Esophagus muscularis mucosa (tissue), 4 donors: ENCODE measurements around the gene ANKRD6. TPM values are rescaled to one million over a fixed set of nuclear protein-coding genes. Genes with fewer than 3 reads are reported as not detected.

Experiments
- DNase-seq: peaks from one replicate; pipeline ENCODE4 v3.0.0-alpha.2; 2017; ENCODE audit errors: extremely low spot score
- H3K27ac ChIP-seq, 4 donors: fragments of 200-600 bp; sonication (generic); replicated peaks in 1 of 4; 1 replicate in 3 of 4; 2 replicates in 1 of 4; pipeline ENCODE4 v1.5.1; 2016 to 2019; ENCODE audit warnings: mild to moderate bottlenecking in 1 of 4
- H3K27me3 ChIP-seq, 4 donors: fragments of 200-600 bp; sonication (generic); one replicate each; pipeline versions ENCODE4 v1.5.1 to v1.6.0; 2016 to 2019
- H3K36me3 ChIP-seq, 4 donors: fragments of 200-600 bp; sonication (generic); one replicate each; pipeline ENCODE4 v1.5.1; 2016 to 2019
- H3K4me1 ChIP-seq, 4 donors: fragments of 200-600 bp; sonication (generic); one replicate each; pipeline ENCODE4 v1.5.1; 2016 to 2019
- H3K4me3 ChIP-seq, 4 donors: fragments of 200-600 bp; sonication (generic); 1 replicate in 2 of 4; 2 replicates in 2 of 4; pipeline ENCODE4 v1.5.1; 2016 to 2019; ENCODE audit warnings: mild to moderate bottlenecking in 4 of 4, moderate library complexity in 1 of 4
- H3K9me3 ChIP-seq, 4 donors: fragments of 200-600 bp; sonication (generic); 1 replicate in 3 of 4; 2 replicates in 1 of 4; pipeline ENCODE4 v1.5.1; 2016 to 2019
- EP300 ChIP-seq: sonication (generic); formaldehyde crosslinking; IDR thresholded peaks from one replicate; pipeline ENCODE4 v1.6.1; 2017; ENCODE audit warnings: antibody characterized with exemption
- POLR2A ChIP-seq: fragments of 450-650 bp; IDR thresholded peaks from one replicate; pipeline ENCODE4 v1.6.1; 2017; ENCODE audit warnings: antibody characterized with exemption, moderate library complexity, mild to moderate bottlenecking, low read depth
- POLR2AphosphoS5 ChIP-seq, 2 donors: sonication (generic); formaldehyde crosslinking; IDR thresholded peaks; one replicate each; pipeline ENCODE4 v1.6.1; 2017; ENCODE audit warnings: antibody characterized with exemption in 2 of 2
- WGBS: methylation state at CpG from one replicate; pipeline ENCODE4 v1.1.5; 2018; 5-methylcytosine and 5-hydroxymethylcytosine counted together
- intact Hi-C: fragments of 100-400 bp; cut with DNase I; formaldehyde crosslinking; loops from one replicate; pipeline ENCODE4 v1.15.1; 2023
- total RNA-seq, 4 donors: library from RNA; depleted of rRNA; stranded (reverse); fragments of >200 nt; gene quantifications; one replicate each; pipeline versions ENCODE4 v1.1.0 to v1.2.1, GENCODE V29; 2016
- TF ChIP-seq, protein P1 (sequence below), 3 experiments: fragments of 200-600 bp in 2 of 3; fragments of 450-650 bp in 1 of 3; sonication (generic) in 2 of 3; IDR thresholded peaks; one replicate each; pipeline ENCODE4 v1.5.1; 2017 to 2019; ENCODE audit warnings: antibody characterized with exemption in 3 of 3, mild to moderate bottlenecking in 2 of 3, moderate library complexity in 1 of 3

The ANKRD6 gene
- total RNA-seq, 4 donors from 2014 or later = 9.1 to 18.9 (median 10.7) TPM

DNA sequence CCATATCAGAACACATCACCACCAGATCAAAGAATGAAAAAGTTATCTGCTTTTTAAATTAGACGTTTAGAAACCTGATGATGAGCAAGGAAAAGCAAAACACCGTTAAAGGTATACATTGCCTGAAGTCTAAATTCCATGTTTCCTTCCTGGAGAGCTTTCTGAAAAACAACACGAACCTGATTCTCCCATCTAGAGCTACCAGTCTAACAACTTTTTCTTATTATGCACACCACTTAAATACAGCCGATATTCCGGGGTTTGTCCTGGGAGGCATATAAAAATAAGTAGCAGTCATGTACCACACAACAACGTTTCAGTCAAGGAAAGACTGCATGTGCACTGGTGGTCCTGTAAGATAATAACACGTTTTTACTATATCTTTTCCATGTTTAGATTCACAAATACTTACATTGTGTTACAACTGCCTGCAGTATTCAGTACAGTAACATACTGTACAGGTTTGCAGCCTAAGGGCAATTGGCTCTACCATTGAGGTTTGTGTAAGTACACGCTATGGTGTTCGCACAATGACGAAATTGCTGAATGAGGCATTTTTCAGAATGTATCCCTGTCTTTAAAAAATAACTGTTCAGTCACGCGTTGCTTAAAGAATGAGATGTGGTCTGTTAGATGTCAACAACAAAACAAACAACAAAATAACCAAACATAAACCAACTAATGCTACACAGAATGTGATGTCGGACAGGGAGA, 224.7 kb downstream of the ANKRD6 start:
- H3K4me3 ChIP-seq = no peak overlapping the region
- H3K36me3 ChIP-seq = peaks cover 55 to 98% (median 92%) of the 10 kb centered on the region in 4 donors
- no peak overlapping the region for H3K27ac ChIP-seq
- no peaks in the 10 kb centered on the region for H3K4me1 ChIP-seq
- H3K9me3 ChIP-seq = no peaks in the 10 kb centered on the region
- TF ChIP-seq POLR2A (no peak), POLR2AphosphoS5 (IDR thresholded peaks at IDR 0.05) (no peak)
- TF ChIP-seq, protein P1, sequence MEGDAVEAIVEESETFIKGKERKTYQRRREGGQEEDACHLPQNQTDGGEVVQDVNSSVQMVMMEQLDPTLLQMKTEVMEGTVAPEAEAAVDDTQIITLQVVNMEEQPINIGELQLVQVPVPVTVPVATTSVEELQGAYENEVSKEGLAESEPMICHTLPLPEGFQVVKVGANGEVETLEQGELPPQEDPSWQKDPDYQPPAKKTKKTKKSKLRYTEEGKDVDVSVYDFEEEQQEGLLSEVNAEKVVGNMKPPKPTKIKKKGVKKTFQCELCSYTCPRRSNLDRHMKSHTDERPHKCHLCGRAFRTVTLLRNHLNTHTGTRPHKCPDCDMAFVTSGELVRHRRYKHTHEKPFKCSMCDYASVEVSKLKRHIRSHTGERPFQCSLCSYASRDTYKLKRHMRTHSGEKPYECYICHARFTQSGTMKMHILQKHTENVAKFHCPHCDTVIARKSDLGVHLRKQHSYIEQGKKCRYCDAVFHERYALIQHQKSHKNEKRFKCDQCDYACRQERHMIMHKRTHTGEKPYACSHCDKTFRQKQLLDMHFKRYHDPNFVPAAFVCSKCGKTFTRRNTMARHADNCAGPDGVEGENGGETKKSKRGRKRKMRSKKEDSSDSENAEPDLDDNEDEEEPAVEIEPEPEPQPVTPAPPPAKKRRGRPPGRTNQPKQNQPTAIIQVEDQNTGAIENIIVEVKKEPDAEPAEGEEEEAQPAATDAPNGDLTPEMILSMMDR (IDR thresholded peaks at IDR 0.05) = no peak
- 92% methylated on average over 13 of the region's 13 CpGs for WGBS
- H3K27me3 ChIP-seq = no peaks in the 10 kb centered on the region
- no peak for DNase-seq
- intact Hi-C loops = no loop called here

DNA sequence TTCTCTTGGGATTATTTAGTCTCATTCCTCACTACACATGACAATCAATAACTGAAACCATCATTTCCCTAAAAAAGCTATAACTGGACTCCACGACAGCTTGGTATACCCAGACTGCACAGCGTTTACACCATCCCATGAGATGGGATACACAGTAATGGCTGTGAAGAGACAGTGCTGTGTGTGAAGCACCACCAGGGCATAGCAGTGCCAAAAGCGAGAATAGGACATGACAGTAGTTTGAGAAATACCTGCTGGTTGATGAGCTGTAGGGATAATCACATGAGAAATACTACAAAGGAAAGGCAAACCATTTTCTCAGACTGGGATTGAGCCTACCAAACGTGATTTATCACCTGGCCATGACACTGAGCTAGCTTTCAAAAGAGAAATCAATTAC, 228.0 kb downstream of the ANKRD6 start:
- H3K4me1 ChIP-seq = no peaks in the 10 kb centered on the region
- no peak for DNase-seq
- H3K9me3 ChIP-seq = no peaks in the 10 kb centered on the region
- H3K27me3 ChIP-seq = no peaks in the 10 kb centered on the region
- no peak overlapping the region for H3K27ac ChIP-seq
- no peak overlapping the region for H3K4me3 ChIP-seq
- intact Hi-C loops = no loop called here
- peaks cover 59 to 98% (median 82%) of the 10 kb centered on the region in 4 donors for H3K36me3 ChIP-seq
- WGBS = 89% methylated on average over 4 of the region's 4 CpGs
- TF ChIP-seq POLR2A (no peak), POLR2AphosphoS5 (IDR thresholded peaks at IDR 0.05) (no peak), EP300 (no peak)
- TF ChIP-seq, protein P1 (IDR thresholded peaks at IDR 0.05) = no peak

DNA sequence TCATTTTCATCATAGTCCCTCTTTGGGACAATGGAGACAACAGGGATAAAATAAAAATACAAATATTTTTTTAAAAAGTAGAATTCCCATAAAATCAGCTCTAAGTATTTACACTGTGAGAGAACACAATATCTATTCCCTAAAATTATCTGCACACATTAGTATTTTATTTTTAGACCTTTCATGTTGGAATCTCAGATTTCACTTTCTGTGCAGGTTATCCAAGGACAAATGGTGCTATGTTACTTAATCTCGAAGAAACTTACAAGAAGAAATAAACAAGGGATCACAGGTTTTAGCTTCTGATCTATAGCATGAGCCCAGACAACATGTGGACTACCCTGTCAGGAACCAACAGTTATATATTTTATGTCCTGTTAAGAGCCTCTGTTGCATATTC, 228.6 kb downstream of the ANKRD6 start:
- Histone ChIP-seq H3K4me1 (no peaks in the 10 kb centered on the region), H3K27ac (no peak overlapping the region), H3K9me3 (no peaks in the 10 kb centered on the region), H3K4me3 (no peak overlapping the region), H3K27me3 (no peaks in the 10 kb centered on the region), H3K36me3 (peaks cover 53 to 98% (median 82%) of the 10 kb centered on the region in 4 donors)
- WGBS = 66% methylated on average over 1 of the region's 1 CpG
- TF ChIP-seq EP300 (no peak), POLR2AphosphoS5 (IDR thresholded peaks at IDR 0.05) (no peak), POLR2A (no peak)
- TF ChIP-seq, protein P1 (IDR thresholded peaks at IDR 0.05) = no peak
- intact Hi-C loops = no loop called here
- DNase-seq = no peak

DNA sequence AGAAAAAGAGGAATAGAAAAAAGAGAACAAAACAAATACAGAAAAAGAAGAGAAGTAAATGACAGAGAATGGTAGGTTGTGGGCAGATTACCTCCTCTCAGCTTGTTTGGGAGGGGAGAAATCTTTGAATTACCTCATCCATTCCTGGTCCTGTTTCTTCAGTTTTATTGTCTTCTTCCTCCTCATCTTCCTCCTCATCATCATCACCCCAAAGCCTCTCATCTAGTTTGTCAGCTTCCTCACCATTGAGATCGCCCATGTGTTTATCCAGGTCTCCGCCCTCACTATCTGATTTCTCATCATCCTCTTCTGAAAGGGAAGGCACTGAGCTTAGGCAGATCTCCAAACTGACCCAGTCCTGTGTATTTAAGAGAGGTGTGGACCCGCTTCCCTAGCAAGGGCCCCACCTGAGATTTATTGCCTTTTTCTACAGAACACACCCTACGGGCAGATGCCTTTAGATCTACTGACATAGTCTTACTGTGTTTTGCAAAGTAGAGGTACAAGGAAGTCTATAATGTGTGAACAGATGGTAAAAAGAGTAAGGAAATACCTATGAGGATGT, 229.8 kb downstream of the ANKRD6 start:
- H3K9me3 ChIP-seq = no peaks in the 10 kb centered on the region
- H3K27ac ChIP-seq = no peak overlapping the region
- intact Hi-C loops = no loop called here
- H3K4me1 ChIP-seq = no peaks in the 10 kb centered on the region
- 98% methylated on average over 4 of the region's 4 CpGs for WGBS
- no peaks in the 10 kb centered on the region for H3K27me3 ChIP-seq
- H3K4me3 ChIP-seq = no peak overlapping the region
- H3K36me3 ChIP-seq = peaks cover 43 to 98% (median 77%) of the 10 kb centered on the region in 4 donors
- no peak for TF ChIP-seq POLR2AphosphoS5 (IDR thresholded peaks at IDR 0.05)
- TF ChIP-seq EP300 = no peak
- TF ChIP-seq, protein P1 (IDR thresholded peaks at IDR 0.05) = no peak
- no peak for TF ChIP-seq POLR2A
- no peak for DNase-seq
